ENCODE results near the gene KLK7.

The KLK7 gene

DNA sequence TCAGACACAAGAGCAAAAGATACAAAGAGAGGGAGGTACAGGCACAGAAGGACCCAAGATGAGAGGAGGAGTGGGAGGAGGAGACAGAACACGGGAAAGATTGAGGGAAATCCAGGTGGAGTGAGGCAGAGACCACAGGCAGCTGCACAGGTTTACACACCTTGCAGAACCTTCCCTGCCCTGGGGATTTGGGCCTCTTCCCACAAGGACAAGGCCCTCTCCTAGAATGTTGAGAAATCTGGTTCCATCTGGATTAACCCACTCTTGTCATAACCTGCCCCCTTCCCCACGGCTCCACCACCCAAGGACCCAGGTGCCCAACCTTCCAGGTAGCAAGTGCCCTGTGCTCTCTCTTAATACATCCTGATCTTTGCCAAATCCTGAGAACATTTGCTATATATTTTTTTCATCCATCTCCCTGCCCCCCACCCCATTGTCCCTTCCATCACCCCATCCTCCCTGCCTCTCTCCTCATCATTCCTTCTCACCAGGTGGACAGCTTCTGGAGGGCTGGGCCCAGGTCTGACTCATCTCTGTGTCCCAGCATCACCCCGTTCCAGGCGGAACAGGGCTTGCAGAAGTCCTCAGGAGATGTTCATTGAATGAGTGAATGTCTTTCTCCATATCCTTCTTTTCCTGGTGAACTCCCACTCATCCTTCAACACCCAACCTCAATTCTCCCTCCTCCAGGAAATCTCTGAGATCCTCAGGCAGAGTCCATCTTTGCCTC lies 26.5 kb upstream of the KLK7 start:
- Histone ChIP-seq H3K27ac (no peak overlapping the region), H3K4me3 (ENCODE audit: low read depth, low read length) (no peak overlapping the region), H3K27me3 (replicated peaks) (no peaks in the 10 kb centered on the region), H3K36me3 (replicated peaks) (no peaks in the 10 kb centered on the region)
- DNase-seq = no peak
- in situ Hi-C loops (cut with HindIII; ENCODE audit: low pct_ligation_motif_present, low sequenced_read_pairs) = no loop called here
- TF ChIP-seq, protein P1, sequence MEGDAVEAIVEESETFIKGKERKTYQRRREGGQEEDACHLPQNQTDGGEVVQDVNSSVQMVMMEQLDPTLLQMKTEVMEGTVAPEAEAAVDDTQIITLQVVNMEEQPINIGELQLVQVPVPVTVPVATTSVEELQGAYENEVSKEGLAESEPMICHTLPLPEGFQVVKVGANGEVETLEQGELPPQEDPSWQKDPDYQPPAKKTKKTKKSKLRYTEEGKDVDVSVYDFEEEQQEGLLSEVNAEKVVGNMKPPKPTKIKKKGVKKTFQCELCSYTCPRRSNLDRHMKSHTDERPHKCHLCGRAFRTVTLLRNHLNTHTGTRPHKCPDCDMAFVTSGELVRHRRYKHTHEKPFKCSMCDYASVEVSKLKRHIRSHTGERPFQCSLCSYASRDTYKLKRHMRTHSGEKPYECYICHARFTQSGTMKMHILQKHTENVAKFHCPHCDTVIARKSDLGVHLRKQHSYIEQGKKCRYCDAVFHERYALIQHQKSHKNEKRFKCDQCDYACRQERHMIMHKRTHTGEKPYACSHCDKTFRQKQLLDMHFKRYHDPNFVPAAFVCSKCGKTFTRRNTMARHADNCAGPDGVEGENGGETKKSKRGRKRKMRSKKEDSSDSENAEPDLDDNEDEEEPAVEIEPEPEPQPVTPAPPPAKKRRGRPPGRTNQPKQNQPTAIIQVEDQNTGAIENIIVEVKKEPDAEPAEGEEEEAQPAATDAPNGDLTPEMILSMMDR (IDR thresholded peaks at IDR 0.05; ENCODE audit: low read depth, low read length, missing control alignments) = no peak

GRCh38 chr19:51009061-51009891 lies 25.6 kb upstream of the KLK7 start:
- Histone ChIP-seq H3K27ac (no peak overlapping the region), H3K4me3 (ENCODE audit: low read depth, low read length) (no peak overlapping the region), H3K36me3 (replicated peaks) (no peaks in the 10 kb centered on the region), H3K27me3 (replicated peaks) (no peaks in the 10 kb centered on the region)
- no peak for DNase-seq
- TF ChIP-seq, protein P1 (IDR thresholded peaks at IDR 0.05; ENCODE audit: low read depth, low read length, missing control alignments) = no peak
- in situ Hi-C loops (cut with HindIII; ENCODE audit: low pct_ligation_motif_present, low sequenced_read_pairs) = no loop called here

DNA sequence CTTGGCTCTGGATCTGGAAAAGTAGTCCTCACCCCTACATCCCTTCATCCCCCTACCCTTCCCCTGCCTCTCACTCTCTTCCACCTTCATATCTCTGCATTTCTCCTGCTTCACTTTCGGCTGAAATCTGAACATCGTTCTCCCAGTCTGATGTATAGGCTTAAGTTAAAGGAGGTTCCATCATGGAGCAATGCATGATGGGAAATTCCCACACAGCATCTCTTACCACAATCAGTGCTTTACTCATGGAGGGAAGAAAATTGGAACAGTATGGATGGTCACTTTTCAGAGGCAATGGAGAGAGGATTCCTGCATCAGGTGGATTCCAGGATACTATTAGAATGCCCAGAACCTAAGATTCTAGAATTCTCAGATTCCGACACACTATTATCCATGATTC lies 23.8 kb upstream of the KLK7 start:
- no peak for DNase-seq
- in situ Hi-C loops (cut with HindIII; ENCODE audit: low pct_ligation_motif_present, low sequenced_read_pairs) = no loop called here
- no peak overlapping the region for H3K4me3 ChIP-seq (ENCODE audit: low read depth, low read length)
- no peaks in the 10 kb centered on the region for H3K27me3 ChIP-seq (replicated peaks)
- no peak overlapping the region for H3K27ac ChIP-seq
- no peaks in the 10 kb centered on the region for H3K36me3 ChIP-seq (replicated peaks)
- TF ChIP-seq, protein P1 (IDR thresholded peaks at IDR 0.05; ENCODE audit: low read depth, low read length, missing control alignments) = no peak

- in situ Hi-C loops (cut with HindIII; ENCODE audit: low pct_ligation_motif_present, low sequenced_read_pairs) = no loop called here
- Histone ChIP-seq H3K27ac (no peak overlapping the region), H3K27me3 (replicated peaks) (no peaks in the 10 kb centered on the region), H3K36me3 (replicated peaks) (no peaks in the 10 kb centered on the region), H3K4me3 (ENCODE audit: low read depth, low read length) (no peak overlapping the region)
- no peak for DNase-seq
- TF ChIP-seq, protein P1 (IDR thresholded peaks at IDR 0.05; ENCODE audit: low read depth, low read length, missing control alignments) = no peak
These were observed 22.7 kb upstream of the KLK7 start for GRCh38 chr19:51006406-51006805.

GRCh38 chr19:51005248-51005647 lies 21.5 kb upstream of the KLK7 start:
- TF ChIP-seq, protein P1 (IDR thresholded peaks at IDR 0.05; ENCODE audit: low read depth, low read length, missing control alignments) = no peak
- no peak overlapping the region for H3K4me3 ChIP-seq (ENCODE audit: low read depth, low read length)
- in situ Hi-C loops (cut with HindIII; ENCODE audit: low pct_ligation_motif_present, low sequenced_read_pairs) = no loop called here
- no peak overlapping the region for H3K27ac ChIP-seq
- no peaks in the 10 kb centered on the region for H3K36me3 ChIP-seq (replicated peaks)
- no peak for DNase-seq
- no peaks in the 10 kb centered on the region for H3K27me3 ChIP-seq (replicated peaks)
